HL-60 (cell line): Measurements from ENCODE around the gene USP3.

Experiments
- CTCF ChIP-seq: IDR thresholded peaks from one replicate; pipeline ENCODE4 v1.5.1; 2011; ENCODE audit warnings: low read length, control low read depth, inconsistent platforms; ENCODE audit not compliant: insufficient read depth
- POLR2AphosphoS5 ChIP-seq: IDR thresholded peaks from 2 replicates; pipeline ENCODE4 v1.6.1; 2012; ENCODE audit warnings: low read depth
- REST ChIP-seq: IDR thresholded peaks from 2 replicates; pipeline ENCODE4 v1.6.1; 2012; ENCODE audit warnings: low read depth; ENCODE audit not compliant: insufficient replicate concordance

GRCh38 chr15:63606308-63606707 lies 101.9 kb downstream of the USP3 start:
- TF ChIP-seq REST = no peak
- TF ChIP-seq CTCF = no peak
- no peak for TF ChIP-seq POLR2AphosphoS5
